Neuronal stem cell (in vitro differentiated cells): ENCODE data around the gene C16orf95.

Experiments used
- DNase-seq: peaks from one replicate; pipeline ENCODE4 v3.0.0-alpha.2; 2013; ENCODE audit warnings: low spot score
- H2AFZ ChIP-seq: one replicate; pipeline ENCODE4 v1.6.1; 2013; ENCODE audit warnings: mild to moderate bottlenecking, low read length, inconsistent platforms
- H2AK5ac ChIP-seq: 2 replicates; pipeline ENCODE4 v1.6.1; 2013; ENCODE audit warnings: low read depth, mild to moderate bottlenecking, inconsistent platforms, low read length, moderate library complexity, mixed read lengths
- H2BK120ac ChIP-seq: 2 replicates; pipeline ENCODE4 v1.6.1; 2013; ENCODE audit warnings: low read depth, mild to moderate bottlenecking, inconsistent platforms, low read length, moderate library complexity, mixed read lengths
- H2BK12ac ChIP-seq: one replicate; pipeline ENCODE4 v1.6.1; 2013; ENCODE audit warnings: low read length, inconsistent platforms
- H2BK15ac ChIP-seq: 2 replicates; pipeline ENCODE4 v1.6.1; 2013; ENCODE audit warnings: mild to moderate bottlenecking, low read length, inconsistent platforms, mixed read lengths
- H2BK5ac ChIP-seq: one replicate; pipeline ENCODE4 v1.6.1; 2013; ENCODE audit warnings: inconsistent platforms, mild to moderate bottlenecking, low read length, moderate library complexity
- H3K14ac ChIP-seq: one replicate; pipeline ENCODE4 v1.6.1; 2013; ENCODE audit warnings: low read length, inconsistent platforms
- H3K18ac ChIP-seq: 2 replicates; pipeline ENCODE4 v1.6.1; 2013; ENCODE audit warnings: low read length, inconsistent platforms
- H3K23ac ChIP-seq: 2 replicates; pipeline ENCODE4 v1.6.1; 2013; ENCODE audit warnings: low read depth, mild to moderate bottlenecking, mixed read lengths, low read length, inconsistent platforms; ENCODE audit not compliant: poor library complexity
- H3K27ac ChIP-seq: replicated peaks from 3 replicates; pipeline ENCODE4 v1.5.1; 2013; ENCODE audit warnings: low read length, inconsistent platforms
- H3K27me3 ChIP-seq, 3 experiments: 2 replicates each; pipeline ENCODE4 v1.6.1; 2013; ENCODE audit warnings: low read length in 3 of 3, mild to moderate bottlenecking in 2 of 3, inconsistent platforms in 1 of 3, low read depth in 1 of 3, mixed read lengths in 1 of 3, moderate library complexity in 1 of 3; ENCODE audit not compliant: control insufficient read depth in 3 of 3, insufficient read depth in 3 of 3
- H3K36me3 ChIP-seq, 2 donors: replicated peaks in 1 of 2; 2 replicates each; pipeline ENCODE4 v1.6.1; 2013; ENCODE audit warnings: low read length in 2 of 2; ENCODE audit not compliant: control insufficient read depth in 2 of 2, insufficient read depth in 2 of 2
- H3K4ac ChIP-seq: 2 replicates; pipeline ENCODE4 v1.6.1; 2013; ENCODE audit warnings: inconsistent platforms, mild to moderate bottlenecking, low read length, moderate library complexity
- H3K4me1 ChIP-seq, 2 donors: 1 replicate in 1 of 2; 2 replicates in 1 of 2; pipeline ENCODE4 v1.6.1; 2013; ENCODE audit warnings: low read length in 2 of 2, low read depth in 1 of 2; ENCODE audit not compliant: control insufficient read depth in 2 of 2, insufficient read depth in 1 of 2
- H3K4me2 ChIP-seq: one replicate; pipeline ENCODE4 v1.6.1; 2013; ENCODE audit warnings: mild to moderate bottlenecking, low read length, inconsistent platforms; ENCODE audit not compliant: insufficient read depth, poor library complexity, severe bottlenecking
- H3K4me3 ChIP-seq, 2 donors: 2 replicates each; pipeline ENCODE4 v1.5.1; 2013; ENCODE audit warnings: low read length in 2 of 2, mild to moderate bottlenecking in 2 of 2, inconsistent platforms in 1 of 2, moderate library complexity in 1 of 2
- H3K79me1 ChIP-seq: one replicate; pipeline ENCODE4 v1.6.1; 2013; ENCODE audit warnings: low read depth, mild to moderate bottlenecking, inconsistent platforms, low read length, moderate library complexity
- H3K9ac ChIP-seq: one replicate; pipeline ENCODE4 v1.6.1; 2013; ENCODE audit warnings: mild to moderate bottlenecking, low read depth, low read length, inconsistent platforms; ENCODE audit not compliant: poor library complexity
- H3K9me3 ChIP-seq, 2 donors: replicated peaks in 1 of 2; 2 replicates each; pipeline versions ENCODE3 to v1.6.1; 2013; ENCODE audit warnings: low read length in 2 of 2, mild to moderate bottlenecking in 2 of 2, inconsistent platforms in 1 of 2, low read depth in 1 of 2, mixed read lengths in 1 of 2, moderate library complexity in 1 of 2; ENCODE audit not compliant: control insufficient read depth in 2 of 2, insufficient read depth in 1 of 2
- H4K8ac ChIP-seq: one replicate; pipeline ENCODE4 v1.6.1; 2013; ENCODE audit warnings: low read depth, mild to moderate bottlenecking, inconsistent platforms, low read length, moderate library complexity
- H4K91ac ChIP-seq: one replicate; pipeline ENCODE4 v1.6.1; 2013; ENCODE audit warnings: low read length, low read depth, mild to moderate bottlenecking, inconsistent platforms; ENCODE audit not compliant: poor library complexity
- WGBS, 2 donors: extraction: QIAGEN DNeasy Blood & Tissue Kit; methylation state at CpG; one replicate each; pipeline ENCODE4 v1.1.7; 2013; ENCODE audit warnings: missing lambda C conversion rate in 2 of 2, mixed read lengths in 1 of 2; ENCODE audit not compliant: insufficient read length in 2 of 2, insufficient replicate concordance in 1 of 2; ENCODE audit errors: extremely low coverage in 2 of 2; 5-methylcytosine and 5-hydroxymethylcytosine counted together

C16orf95 gene

DNA sequence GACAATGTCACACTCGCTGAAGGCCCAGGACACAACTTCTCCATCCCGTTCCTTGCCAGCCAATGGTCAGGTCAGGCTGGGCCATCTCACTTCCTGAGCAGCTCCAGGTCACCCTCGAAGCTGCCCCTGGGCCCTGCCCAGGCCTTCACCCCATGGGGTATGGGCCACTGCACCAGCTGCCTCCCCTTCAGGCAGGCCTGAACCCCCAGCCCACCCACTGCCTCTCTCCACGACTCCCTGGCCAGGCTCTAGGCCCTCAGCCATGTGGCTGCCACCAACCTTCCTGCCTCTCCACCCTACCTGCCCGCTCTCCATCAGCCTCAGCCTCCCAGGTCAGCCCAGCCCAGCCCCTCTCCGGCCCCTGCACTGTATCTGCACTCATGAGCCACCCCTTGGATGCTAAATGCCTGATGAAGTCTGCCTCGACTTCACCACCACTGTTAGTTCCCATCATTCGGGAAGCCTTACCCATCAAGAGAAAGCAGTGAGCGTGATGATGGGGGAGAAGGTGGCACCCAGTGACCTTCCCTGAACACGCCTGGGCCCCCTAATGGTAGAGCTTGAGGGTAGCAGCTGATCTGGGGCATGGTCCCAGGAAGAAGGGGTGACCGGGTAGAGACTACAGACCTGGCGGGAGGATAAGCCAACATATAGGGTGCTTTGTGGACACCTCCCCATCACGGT lies 30.9 kb upstream of the C16orf95 start:
- Histone ChIP-seq H3K23ac (no peak overlapping the region), H4K91ac (peak overlapping the region; percentile 89), H4K8ac (no peak overlapping the region), H3K36me3 (peaks cover 5 to 15% of the 10 kb centered on the region in 2 donors), H2BK120ac (no peak overlapping the region), H2BK12ac (no peak overlapping the region), H3K14ac (no peak overlapping the region), H3K4ac (peak overlapping the region; percentile 40), H3K18ac (peak overlapping the region; percentile 18), H3K4me3 (no peak overlapping the region), H3K27ac (no peak overlapping the region), H3K4me2 (no peak overlapping the region), H2BK15ac (no peak overlapping the region), H3K4me1 (peaks cover 0 to 24% of the 10 kb centered on the region in 2 donors), H2BK5ac (no peak overlapping the region), H3K9ac (peak overlapping the region; percentile 50), H2AFZ (no peak overlapping the region), H2AK5ac (no peak overlapping the region), H3K27me3 (no peaks in the 10 kb centered on the region), H3K79me1 (peaks cover 7% of the 10 kb centered on the region), H3K9me3 (peaks cover 0 to 2% of the 10 kb centered on the region in 2 donors)
- WGBS, 2 donors, result no CpG with 5 or more reads among the region's 13 CpGs
- DNase-seq, result no peak

DNA sequence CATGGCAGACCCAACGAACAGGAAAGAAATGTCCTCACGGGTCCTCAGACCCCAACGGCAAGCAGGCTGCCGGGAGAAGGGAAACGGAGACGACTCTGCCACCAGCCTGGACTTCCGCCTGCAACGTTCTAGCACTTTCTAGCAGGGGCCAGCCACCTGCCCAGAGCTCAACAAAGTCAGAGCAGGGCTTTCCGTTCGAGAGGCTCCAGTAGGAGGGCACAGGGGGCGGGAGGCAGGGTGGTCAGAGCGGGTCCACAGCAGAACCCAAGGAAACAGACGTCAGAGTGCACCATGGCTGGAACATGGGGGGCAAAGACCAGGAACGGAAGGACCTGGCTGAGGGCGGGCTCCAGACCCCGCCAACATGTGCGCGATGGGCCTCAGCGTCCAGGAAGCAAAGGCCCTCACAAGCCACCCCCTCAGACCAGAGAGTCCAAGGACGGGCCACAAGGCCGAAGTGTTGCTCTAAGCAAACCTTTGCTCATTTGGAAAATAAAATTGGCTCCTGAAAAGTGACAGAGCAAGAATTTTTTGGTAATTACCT lies 29.4 kb upstream of the C16orf95 start:
- Histone ChIP-seq H3K9ac (no peak overlapping the region), H3K27ac (no peak overlapping the region), H2AK5ac (peak overlapping the region; percentile 94)

DNA sequence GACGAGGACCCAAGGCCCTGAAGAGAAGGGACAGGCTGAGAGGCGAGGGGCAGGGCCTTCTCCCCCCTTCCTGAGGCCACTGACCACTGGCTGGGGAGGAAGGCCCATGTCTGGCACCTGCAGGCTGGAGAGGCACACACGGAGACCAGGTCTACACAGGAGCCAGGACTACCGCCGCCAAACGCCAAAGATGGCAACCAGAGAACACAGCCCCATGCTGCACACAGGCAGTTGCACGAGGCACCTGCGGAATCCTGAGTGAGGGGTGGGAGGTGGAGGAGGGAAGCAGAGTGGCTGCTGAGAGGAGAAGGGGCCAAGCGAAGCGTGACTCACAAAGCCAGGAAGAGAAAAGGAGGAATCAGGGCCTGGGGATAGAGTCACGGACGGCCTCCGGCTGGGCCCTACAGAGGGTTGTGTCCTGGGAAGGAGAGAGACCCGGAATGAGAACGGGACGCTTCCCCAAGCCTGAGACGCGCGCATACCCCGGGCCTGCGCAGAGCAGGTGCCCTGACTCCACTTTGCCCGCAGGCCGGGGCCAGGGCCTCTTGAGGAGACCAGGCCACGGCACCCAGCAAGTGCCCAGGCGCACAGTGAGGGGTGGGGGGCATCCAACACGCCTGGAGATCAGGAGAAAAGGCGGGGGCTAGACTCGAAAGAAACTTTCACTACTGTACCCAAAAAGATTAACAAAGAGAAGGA lies 28.7 kb upstream of the C16orf95 start:
- Histone ChIP-seq H2BK5ac (peak overlapping the region; percentile 27), H2AFZ (no peak overlapping the region), H4K91ac (no peak overlapping the region), H3K14ac (peak overlapping the region; percentile 94), H3K9ac (peak overlapping the region; percentile 17), H3K79me1 (peaks cover 13% of the 10 kb centered on the region), H3K4me1 (peaks cover 0 to 26% of the 10 kb centered on the region in 2 donors), H3K4ac (peak overlapping the region; percentile 3), H3K23ac (no peak overlapping the region), H2BK15ac (peak overlapping the region; percentile 25), H3K36me3 (peaks cover 15 to 34% of the 10 kb centered on the region in 2 donors), H3K4me2 (no peak overlapping the region), H2AK5ac (peak overlapping the region; percentile 94), H2BK12ac (no peak overlapping the region), H3K18ac (peak overlapping the region; percentile 33), H4K8ac (no peak overlapping the region), H2BK120ac (peak overlapping the region; percentile 57), H3K9me3 (peaks cover 0 to 2% of the 10 kb centered on the region in 2 donors), H3K27me3 (no peaks in the 10 kb centered on the region), H3K4me3 (no peak overlapping the region), H3K27ac (peak overlapping the region; percentile 28)
- DNase-seq, result no peak
- no CpG with 5 or more reads among the region's 28 CpGs for WGBS, 2 donors

More for the DNA sequence above, 29.4 kb upstream of the C16orf95 start:
- no peak overlapping the region for H4K8ac ChIP-seq
- no peak overlapping the region for H3K4ac ChIP-seq
- H3K36me3 ChIP-seq, result peaks cover 15 to 30% of the 10 kb centered on the region in 2 donors
- H3K14ac ChIP-seq, result no peak overlapping the region
- no peak overlapping the region for H2BK12ac ChIP-seq
- H2BK5ac ChIP-seq, result no peak overlapping the region
- H3K4me1 ChIP-seq, result peaks cover 0 to 26% of the 10 kb centered on the region in 2 donors
- H3K18ac ChIP-seq, result peak overlapping the region; percentile 49
- no peak overlapping the region for H3K4me3 ChIP-seq
- H4K91ac ChIP-seq, result no peak overlapping the region
- H3K23ac ChIP-seq, result peak overlapping the region; percentile 56
- no peak overlapping the region for H3K4me2 ChIP-seq
- no peak overlapping the region for H2BK15ac ChIP-seq
- no peaks in the 10 kb centered on the region for H3K27me3 ChIP-seq
- H2AFZ ChIP-seq, result no peak overlapping the region
- WGBS, 2 donors, result no CpG with 5 or more reads among the region's 21 CpGs
- no peak overlapping the region for H2BK120ac ChIP-seq
- peaks cover 0 to 2% of the 10 kb centered on the region in 2 donors for H3K9me3 ChIP-seq
- no peak for DNase-seq
- peaks cover 13% of the 10 kb centered on the region for H3K79me1 ChIP-seq
